EH (cell line): Measurements from ENCODE around the gene RFC3.
"Not testable (repeated sequence)": the region's sequence is repeated elsewhere in the genome, so short reads cannot be mapped to it uniquely, and the experiment has no call there.

Experiments used
- DNase-seq: peaks from one replicate; pipeline ENCODE4 v3.0.0-alpha.2; 2015; ENCODE audit warnings: low read depth

The RFC3 gene

GRCh38 chr13:33806470-33807248 is 11.3 kb upstream of the RFC3 start:
- DNase-seq, result no peak

GRCh38 chr13:33812829-33813228 is 5.1 kb upstream of the RFC3 start:
- DNase-seq, result not testable (repeated sequence)

- no peak for DNase-seq
Measured at GRCh38 chr13:33815011-33815550, 2.9 kb upstream of the RFC3 start.

GRCh38 chr13:33816912-33817311 is 1.0 kb upstream of the RFC3 start:
- no peak for DNase-seq

- no peak for DNase-seq
Measured at GRCh38 chr13:33817513-33817900, 442 bp upstream of the RFC3 start.

GRCh38 chr13:33825083-33825482 is 7.1 kb downstream of the RFC3 start:
- no peak for DNase-seq

- no peak for DNase-seq
Measured at GRCh38 chr13:33827139-33827538, 9.2 kb downstream of the RFC3 start.

GRCh38 chr13:33828431-33829129 is 10.6 kb downstream of the RFC3 start:
- DNase-seq, result no peak

- DNase-seq, result no peak
Measured at GRCh38 chr13:33832872-33833271, 14.9 kb downstream of the RFC3 start.

GRCh38 chr13:33838647-33839046 is 20.7 kb downstream of the RFC3 start:
- DNase-seq, result no peak

GRCh38 chr13:33840402-33840801 is 22.5 kb downstream of the RFC3 start:
- no peak for DNase-seq

GRCh38 chr13:33842207-33842606 is 24.3 kb downstream of the RFC3 start:
- no peak for DNase-seq

- no peak for DNase-seq
Measured at GRCh38 chr13:33842986-33843385, 25.0 kb downstream of the RFC3 start.

GRCh38 chr13:33845572-33846302 is 27.8 kb downstream of the RFC3 start:
- no peak for DNase-seq

- DNase-seq, result no peak
Measured at GRCh38 chr13:33846303-33847062, 28.5 kb downstream of the RFC3 start.

GRCh38 chr13:33849211-33849610 is 31.3 kb downstream of the RFC3 start:
- DNase-seq, result no peak

- DNase-seq, result peak; percentile 41
Measured at GRCh38 chr13:33855371-33855895, 37.5 kb downstream of the RFC3 start.

- DNase-seq, result no peak
Measured at GRCh38 chr13:33859691-33860303, 41.8 kb downstream of the RFC3 start.

- DNase-seq, result no peak
Measured at GRCh38 chr13:33860526-33860925, 42.6 kb downstream of the RFC3 start.

- DNase-seq, result no peak
Measured at GRCh38 chr13:33862016-33862415, 44.1 kb downstream of the RFC3 start.

- DNase-seq, result no peak
Measured at GRCh38 chr13:33863188-33863789, 45.3 kb downstream of the RFC3 start.
